Adrenal gland (tissue), 12 donors: ENCODE measurements around the gene RCCD1. TPM values are rescaled to one million over a fixed set of nuclear protein-coding genes. Genes with fewer than 3 reads are reported as not detected.
A peak's percentile ranks its signal among the peaks of the same experiment; 100 is the strongest.
"Not testable (repeated sequence)": the region's sequence is repeated elsewhere in the genome, so short reads cannot be mapped to it uniquely, and the experiment has no call there.

Source experiments
- DNase-seq, 7 donors: peaks; one replicate each; pipeline ENCODE4 v3.0.0-alpha.2; 2019 to 2020
- H3K27ac ChIP-seq, 5 donors: fragments of 200-600 bp; sonication (generic) in 4 of 5; 1 replicate in 3 of 5; 2 replicates in 2 of 5; pipeline versions ENCODE4 v1.5.1 to v1.8.0; 2016 to 2020; ENCODE audit warnings: mild to moderate bottlenecking in 1 of 5
- H3K27me3 ChIP-seq: fragments of 200-600 bp; 2 replicates; pipeline ENCODE4 v1.8.0; 2021
- H3K36me3 ChIP-seq, 2 donors: fragments of 200-600 bp; replicated peaks in 1 of 2; 1 replicate in 1 of 2; 2 replicates in 1 of 2; pipeline versions ENCODE4 v1.5.1 to v1.8.0; 2018 to 2022
- H3K4me1 ChIP-seq, 2 donors: fragments of 200-600 bp; replicated peaks in 1 of 2; 1 replicate in 1 of 2; 2 replicates in 1 of 2; pipeline versions ENCODE4 v1.5.1 to v1.8.0; 2018 to 2021
- H3K4me3 ChIP-seq, 4 donors: fragments of 200-600 bp; sonication (generic) in 3 of 4; one replicate each; pipeline ENCODE4 v1.5.1; 2016 to 2018
- H3K9me3 ChIP-seq, 3 donors: fragments of 200-600 bp; sonication (generic) in 1 of 3; replicated peaks in 1 of 3; 1 replicate in 2 of 3; 2 replicates in 1 of 3; pipeline versions ENCODE4 v1.5.1 to v1.8.0; 2016 to 2021
- POLR2A ChIP-seq, 2 donors: fragments of 450-650 bp; IDR thresholded peaks; one replicate each; pipeline ENCODE4 v1.6.1; 2017; ENCODE audit warnings: antibody characterized with exemption in 2 of 2, mild to moderate bottlenecking in 2 of 2, moderate library complexity in 1 of 2
- WGBS, 4 donors: extraction: QIAGEN DNeasy Blood & Tissue Kit in 2 of 4; methylation state at CpG; one replicate each; pipeline versions ENCODE4 v1.1.5 to v1.1.7; 2013 to 2017; 5-methylcytosine and 5-hydroxymethylcytosine counted together
- intact Hi-C, 2 donors: fragments of 100-400 bp; cut with DNase I; formaldehyde crosslinking; loops; one replicate each; pipeline versions ENCODE4 v1.14.1 to v1.15.0; 2022 to 2023
- polyA plus RNA-seq, 3 donors: library from polyadenylated mRNA; stranded (reverse); fragments of 200-250 nt in 2 of 3; fragments of 350-450 nt in 1 of 3; fragmentation: Illumina TruSeq in 1 of 3; extraction: RNeasy Lipid Tissue Mini Kit (QIAGEN cat#74804) in 1 of 3; gene quantifications; one replicate each; pipeline ENCODE4 v1.2.3, GENCODE V29; 2013 to 2014
- total RNA-seq, 9 donors: library from RNA; depleted of rRNA in 4 of 9; stranded (reverse); fragments of >200 nt in 4 of 9; fragments of 120-200 nt in 1 of 9; fragmentation: NEBNext Ultra II Directional in 1 of 9; extraction: Animal tissue kit (Norgen Biotek cat#: 25700) in 1 of 9; gene quantifications; one replicate each; pipeline versions ENCODE4 v1.1.0 to v1.2.4, GENCODE V29; 2013 to 2023
- TF ChIP-seq, protein P1 (sequence below), 6 experiments: fragments of 450-650 bp in 4 of 6; fragments of 200-600 bp in 2 of 6; sonication (generic) in 1 of 6; IDR thresholded peaks; 1 replicate in 5 of 6; 2 replicates in 1 of 6; pipeline versions ENCODE4 v1.5.1 to v1.8.0; 2016 to 2021; ENCODE audit warnings: antibody characterized with exemption in 6 of 6, mild to moderate bottlenecking in 2 of 6, moderate library complexity in 1 of 6
- donor health status: healthy with polysubstance abuse.
- donor health status: Bipolar disorder and iron deficiency.
- donor health status: DM: yes; HTN: yes; CAD: no.
- donor health status: DM: no; HTN: no; CAD: no.
- donor health status: DM: no; HTN: no; CAD: no.
- donor health status: DM: yes; HTN: yes; CAD: no.

Gene RCCD1
- total and polyA plus RNA-seq, 12 donors: 7.7 to 38.7 (median 17.6) TPM

DNA sequence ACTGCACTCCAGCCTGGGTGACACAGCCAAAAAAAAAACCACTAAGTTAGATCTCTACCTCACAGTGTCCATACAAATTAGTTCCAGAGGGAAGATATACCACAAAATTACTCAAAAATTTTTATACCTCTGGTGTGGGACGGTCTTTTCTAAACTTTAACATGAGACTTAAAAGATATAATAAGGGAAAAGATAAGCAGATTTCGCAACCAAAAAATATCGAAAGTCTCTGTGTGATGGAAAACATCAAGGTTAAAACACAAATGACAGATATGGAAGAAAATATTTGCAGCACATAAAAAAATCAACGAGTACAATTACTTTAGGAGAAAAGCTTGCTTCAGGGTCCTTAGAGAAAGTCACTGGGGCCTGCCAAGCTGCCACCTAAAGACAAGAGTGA is 32.8 kb upstream of the RCCD1 start:
- 70 to 78% (median 74%) methylated on average over 4 of the region's 4 CpGs for WGBS, 4 donors
- no peak for DNase-seq
- intact Hi-C loops: no loop called here
- H3K27ac ChIP-seq: no peak overlapping the region
- no peaks in the 10 kb centered on the region for H3K4me1 ChIP-seq
- H3K9me3 ChIP-seq: no peaks in the 10 kb centered on the region
- TF ChIP-seq, protein P1, sequence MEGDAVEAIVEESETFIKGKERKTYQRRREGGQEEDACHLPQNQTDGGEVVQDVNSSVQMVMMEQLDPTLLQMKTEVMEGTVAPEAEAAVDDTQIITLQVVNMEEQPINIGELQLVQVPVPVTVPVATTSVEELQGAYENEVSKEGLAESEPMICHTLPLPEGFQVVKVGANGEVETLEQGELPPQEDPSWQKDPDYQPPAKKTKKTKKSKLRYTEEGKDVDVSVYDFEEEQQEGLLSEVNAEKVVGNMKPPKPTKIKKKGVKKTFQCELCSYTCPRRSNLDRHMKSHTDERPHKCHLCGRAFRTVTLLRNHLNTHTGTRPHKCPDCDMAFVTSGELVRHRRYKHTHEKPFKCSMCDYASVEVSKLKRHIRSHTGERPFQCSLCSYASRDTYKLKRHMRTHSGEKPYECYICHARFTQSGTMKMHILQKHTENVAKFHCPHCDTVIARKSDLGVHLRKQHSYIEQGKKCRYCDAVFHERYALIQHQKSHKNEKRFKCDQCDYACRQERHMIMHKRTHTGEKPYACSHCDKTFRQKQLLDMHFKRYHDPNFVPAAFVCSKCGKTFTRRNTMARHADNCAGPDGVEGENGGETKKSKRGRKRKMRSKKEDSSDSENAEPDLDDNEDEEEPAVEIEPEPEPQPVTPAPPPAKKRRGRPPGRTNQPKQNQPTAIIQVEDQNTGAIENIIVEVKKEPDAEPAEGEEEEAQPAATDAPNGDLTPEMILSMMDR (IDR thresholded peaks at IDR 0.05): no peak
- TF ChIP-seq POLR2A (IDR thresholded peaks at IDR 0.05): no peak
- no peaks in the 10 kb centered on the region for H3K27me3 ChIP-seq
- H3K36me3 ChIP-seq: peaks cover 0 to 47% of the 10 kb centered on the region in 2 donors
- no peak overlapping the region for H3K4me3 ChIP-seq

DNA sequence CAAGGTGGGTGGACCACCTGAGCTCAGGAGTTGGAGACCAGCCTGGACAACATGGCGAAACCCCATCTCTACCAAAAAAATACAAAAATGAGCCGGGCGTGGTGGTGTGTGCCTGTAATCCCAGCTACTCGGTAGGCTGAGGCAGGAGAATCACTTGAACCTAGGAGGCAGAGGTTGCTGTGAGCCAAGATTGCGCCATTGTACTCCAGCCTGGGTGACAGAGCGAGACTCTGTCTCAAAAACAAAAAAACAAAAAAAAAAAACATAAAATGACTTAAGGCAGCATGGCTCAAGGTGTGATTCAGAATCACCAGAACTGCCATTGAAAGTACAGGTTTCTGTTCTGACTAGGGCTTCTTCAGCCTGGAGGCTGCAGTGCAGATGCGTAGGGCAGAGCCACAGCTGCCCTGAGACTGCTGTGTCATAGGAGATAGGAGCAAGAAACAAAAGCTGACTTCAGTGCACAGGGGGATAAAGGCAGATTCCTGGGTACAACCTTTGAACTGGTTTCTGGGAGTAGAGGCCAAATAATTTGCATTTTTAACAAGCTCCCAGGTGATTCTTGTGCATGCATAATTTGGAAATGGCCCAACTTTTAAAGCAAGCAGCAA is 31.9 kb upstream of the RCCD1 start:
- intact Hi-C loops, H3K27ac ChIP-seq, H3K9me3 ChIP-seq, H3K4me1 ChIP-seq, DNase-seq, H3K4me3 ChIP-seq, H3K27me3 ChIP-seq: not testable (repeated sequence)
- 89 to 96% (median 93%) methylated on average over 7 of the region's 7 CpGs for WGBS, 4 donors
- H3K36me3 ChIP-seq: peaks cover 0 to 38% of the 10 kb centered on the region in 2 donors

- WGBS, 4 donors: 90 to 95% (median 92%) methylated on average over 5 of the region's 5 CpGs
- peaks cover 0 to 12% of the 10 kb centered on the region in 2 donors for H3K4me1 ChIP-seq
- no peak overlapping the region for H3K27ac ChIP-seq
- no peak overlapping the region for H3K4me3 ChIP-seq
- H3K27me3 ChIP-seq: no peaks in the 10 kb centered on the region
- no peaks in the 10 kb centered on the region for H3K9me3 ChIP-seq
- intact Hi-C loops: no loop called here
- DNase-seq: no peak
- peaks cover 0 to 23% of the 10 kb centered on the region in 2 donors for H3K36me3 ChIP-seq
- no peak for TF ChIP-seq POLR2A (IDR thresholded peaks at IDR 0.05)
- TF ChIP-seq, protein P1 (IDR thresholded peaks at IDR 0.05): no peak
Observed at GRCh38 chr15:90924375-90924774, 30.3 kb upstream of the RCCD1 start.

DNA sequence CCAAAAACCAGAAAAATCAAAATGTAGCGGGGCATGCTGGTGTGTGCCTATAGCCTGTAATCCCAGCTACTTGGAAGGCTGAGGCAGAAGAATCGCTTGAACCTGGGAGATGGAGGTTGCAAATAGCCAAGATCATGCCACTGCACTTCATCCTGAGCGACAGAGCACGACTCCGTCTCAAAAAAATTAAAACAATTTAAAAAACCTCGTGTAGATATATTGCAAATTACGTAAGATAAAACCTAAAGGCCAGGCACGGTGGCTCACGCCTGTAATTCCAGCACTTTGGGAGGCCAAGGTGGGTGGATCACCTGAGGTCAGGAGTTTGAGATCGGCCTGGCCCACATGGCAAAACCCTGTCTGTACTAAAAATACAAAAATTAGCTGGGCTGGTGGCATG is 27.9 kb upstream of the RCCD1 start:
- peaks cover 13 to 30% of the 10 kb centered on the region in 2 donors for H3K4me1 ChIP-seq
- DNase-seq, H3K9me3 ChIP-seq, H3K36me3 ChIP-seq, H3K4me3 ChIP-seq, H3K27ac ChIP-seq, H3K27me3 ChIP-seq, intact Hi-C loops: not testable (repeated sequence)
- 92 to 93% (median 93%) methylated on average over 10 of the region's 10 CpGs for WGBS, 4 donors

DNA sequence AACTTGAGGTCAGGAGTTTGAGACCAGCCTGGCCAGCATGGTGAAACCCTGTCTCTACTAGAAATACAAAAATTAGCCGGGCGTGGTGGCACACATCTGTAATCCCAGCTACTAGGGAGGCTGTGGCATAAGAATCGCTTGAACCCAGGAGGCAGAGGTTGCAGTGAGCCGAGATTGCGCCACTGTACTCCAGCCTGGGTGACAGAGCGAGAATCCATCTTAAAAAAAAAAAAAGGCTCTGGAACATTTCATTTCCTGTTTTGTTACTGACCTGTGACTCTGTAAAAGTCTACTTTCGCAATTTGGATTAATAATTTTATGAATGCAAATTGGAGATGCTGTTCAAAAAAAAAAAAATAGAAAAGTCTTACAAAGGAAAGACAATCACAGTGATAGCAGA is 26.6 kb upstream of the RCCD1 start:
- intact Hi-C loops, H3K36me3 ChIP-seq, H3K4me3 ChIP-seq, H3K9me3 ChIP-seq, H3K27me3 ChIP-seq, DNase-seq: not testable (repeated sequence)
- Histone ChIP-seq H3K27ac (peak overlapping the region in 2 of 5 donors; percentile 29 to 95), H3K4me1 (peaks cover 18 to 35% of the 10 kb centered on the region in 2 donors)
- 56 to 85% (median 75%) methylated on average over 7 of the region's 7 CpGs for WGBS, 4 donors
